Hindlimb muscle (tissue), 1 donor: ENCODE data around the gene EYA4. TPM values are rescaled to one million over a fixed set of nuclear protein-coding genes. Genes with fewer than 3 reads are reported as not detected.
"Not testable (repeated sequence)": the region's sequence is repeated elsewhere in the genome, so short reads cannot be mapped to it uniquely, and the experiment has no call there.

Experiments
- DNase-seq: peaks from one replicate; pipeline ENCODE4 v3.0.0-alpha.2; 2013
- polyA plus RNA-seq: library from polyadenylated mRNA; unstranded; fragments of 120-200 nt; gene quantifications from one replicate; pipeline ENCODE4 v1.2.1, GENCODE V29; 2013; ENCODE audit not compliant: insufficient read length

The EYA4 gene
- polyA plus RNA-seq, 1 donor = 27.1 TPM

DNA sequence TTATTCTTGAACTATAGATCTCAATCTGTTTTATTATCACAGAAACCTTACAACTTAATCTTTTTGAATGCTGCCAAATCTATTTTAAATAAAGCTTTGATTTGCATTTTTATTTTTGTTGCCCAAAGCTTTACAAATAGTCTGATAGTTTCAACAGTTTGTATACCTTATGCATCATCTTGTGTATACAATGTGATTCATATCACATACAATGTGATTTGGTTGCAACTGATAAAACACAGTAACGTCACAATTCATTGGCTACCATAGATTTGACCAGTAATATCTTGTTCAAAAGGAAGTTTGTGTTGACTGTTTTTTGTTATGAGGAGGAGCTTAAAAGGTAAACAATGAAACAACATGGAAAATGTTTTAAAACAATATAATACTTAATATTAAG is 110.9 kb downstream of the EYA4 start:
- DNase-seq = no peak

DNA sequence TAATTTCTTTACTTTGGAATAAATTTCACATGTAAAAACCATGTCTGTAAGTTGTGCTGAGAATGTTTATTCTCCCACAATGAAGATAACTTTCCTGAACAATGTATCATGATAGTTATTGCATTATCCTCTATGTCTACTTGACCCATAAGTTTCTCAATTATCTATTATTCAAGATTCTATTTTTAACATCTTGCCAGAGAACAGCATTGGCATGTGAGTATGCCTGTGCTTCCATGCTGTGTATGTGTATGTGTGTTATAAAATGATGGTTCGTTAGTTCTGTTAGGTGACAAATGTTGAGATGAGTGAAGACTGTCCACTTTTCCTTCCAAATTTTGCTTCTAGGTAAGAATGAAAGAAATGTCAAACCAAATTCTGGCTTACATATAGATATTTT is 111.9 kb downstream of the EYA4 start:
- DNase-seq = no peak

DNA sequence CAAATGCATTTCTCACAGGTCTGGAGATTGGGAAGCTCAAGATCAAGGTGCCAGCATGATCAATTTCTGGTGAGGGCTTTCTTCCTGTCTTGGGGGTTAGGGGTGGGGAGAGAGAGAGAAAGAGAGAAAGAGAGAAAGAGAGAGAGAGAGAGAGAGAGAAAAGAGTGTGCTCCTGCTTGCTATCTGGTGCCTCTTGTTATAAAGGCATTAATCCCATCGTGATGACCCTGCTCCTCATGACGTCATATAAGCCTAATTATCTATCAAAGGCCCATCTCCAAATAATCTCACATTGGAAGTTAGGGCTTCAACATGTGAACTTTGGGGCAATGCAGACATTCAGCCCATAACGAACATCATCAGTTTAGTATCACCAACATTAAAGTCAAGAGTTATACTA is 114.8 kb downstream of the EYA4 start:
- DNase-seq = no peak

DNA sequence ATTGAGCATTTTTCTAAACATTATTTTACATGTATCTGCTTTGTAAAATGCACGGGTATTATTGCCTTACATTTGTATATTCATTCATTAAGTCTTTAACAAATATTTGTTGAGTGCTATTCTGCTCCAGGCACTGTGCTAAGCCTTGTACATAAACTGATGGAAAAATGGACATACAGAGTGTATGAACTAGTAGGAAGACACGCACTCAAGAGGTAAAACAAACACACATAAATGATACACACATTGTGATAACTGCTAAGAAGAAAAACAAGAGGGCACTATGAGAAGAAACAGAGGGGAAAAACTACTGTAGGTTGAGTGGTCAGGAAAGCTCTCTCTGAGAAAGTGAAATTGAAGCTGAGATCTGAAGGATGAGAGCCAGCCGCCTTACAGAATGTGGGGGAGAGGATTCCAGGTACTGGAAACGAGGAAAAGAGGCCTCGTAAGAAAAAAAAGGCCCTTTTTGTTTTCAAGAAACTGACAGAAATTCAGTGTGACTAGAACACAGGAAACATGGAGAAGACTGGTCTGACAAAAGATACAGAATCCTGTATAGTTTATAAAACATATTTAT is 117.5 kb downstream of the EYA4 start:
- DNase-seq = no peak

DNA sequence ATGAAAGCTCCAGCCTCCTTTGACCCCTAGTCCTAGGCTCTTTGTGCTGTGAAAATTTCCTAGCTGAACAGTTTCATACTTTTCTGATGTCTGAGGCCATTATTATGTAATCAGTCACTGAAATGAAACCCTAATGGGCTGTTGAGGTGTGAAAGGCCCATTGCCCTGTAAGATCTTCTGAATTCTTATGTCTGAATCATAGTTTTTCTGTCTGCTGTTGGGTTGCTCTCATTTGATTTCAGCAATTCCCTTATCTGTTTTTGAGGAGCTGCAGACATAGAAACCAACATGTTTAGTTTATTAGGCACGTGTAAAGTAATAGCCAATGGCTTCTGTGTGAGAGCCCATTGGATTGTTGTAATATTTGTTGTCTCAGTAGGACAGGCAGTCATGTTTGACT is 118.1 kb downstream of the EYA4 start:
- no peak for DNase-seq

DNA sequence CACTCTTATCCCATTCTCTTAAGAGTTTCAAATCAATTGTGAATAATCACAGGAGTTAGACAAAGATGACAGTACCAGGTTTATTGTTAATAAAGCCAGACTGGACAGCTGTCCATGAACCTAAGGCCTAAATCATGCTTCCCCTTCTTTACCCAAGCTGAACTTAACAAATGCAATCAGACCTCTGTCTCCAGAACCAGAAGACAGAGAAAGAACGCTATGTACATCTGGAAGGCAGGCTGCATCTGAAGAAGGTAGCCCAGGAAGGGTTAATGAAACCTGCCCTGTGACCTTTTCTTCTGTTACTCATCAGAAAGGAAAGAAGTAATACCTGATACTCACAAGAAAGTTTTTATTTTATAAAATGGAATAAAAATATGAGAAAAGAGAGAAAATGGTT is 118.6 kb downstream of the EYA4 start:
- DNase-seq = no peak

DNA sequence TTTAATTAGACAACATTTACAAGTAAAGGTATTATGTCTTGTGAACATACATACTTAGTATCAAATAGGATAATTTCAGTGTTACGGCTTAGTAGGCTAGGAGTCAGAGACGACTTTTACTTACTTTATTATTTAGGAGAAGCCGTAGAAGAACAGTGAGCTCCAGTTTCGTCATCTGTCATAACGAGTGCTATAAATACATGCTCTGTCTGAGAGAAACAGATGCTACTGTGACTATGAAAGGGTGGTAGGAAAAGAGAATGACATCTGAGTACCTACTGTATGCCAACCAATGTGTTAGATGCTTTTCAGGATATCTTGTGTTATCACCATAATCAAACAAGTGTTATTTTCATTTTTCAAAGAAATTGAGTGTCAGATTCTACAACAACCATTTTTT is 119.0 kb downstream of the EYA4 start:
- no peak for DNase-seq

DNA sequence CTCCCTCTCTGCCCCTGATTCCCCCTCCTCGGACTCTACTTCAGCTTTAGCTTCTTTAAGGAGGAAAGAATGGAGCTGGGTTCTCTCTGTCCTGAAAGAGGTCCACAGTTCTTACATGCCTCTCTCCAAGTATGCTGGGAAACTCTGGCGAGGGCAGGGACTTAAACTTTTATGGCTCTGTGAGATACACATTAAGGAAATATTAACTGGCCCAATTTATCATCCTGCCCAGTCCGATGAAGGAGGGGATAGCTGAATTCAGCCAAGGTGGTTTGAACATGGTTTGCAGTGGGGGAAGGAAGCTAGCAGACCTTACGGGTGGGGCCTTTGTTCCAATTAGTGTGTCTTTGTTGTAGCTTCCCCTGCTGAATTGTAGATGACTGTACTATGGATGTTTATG is 121.7 kb downstream of the EYA4 start:
- DNase-seq = no peak

DNA sequence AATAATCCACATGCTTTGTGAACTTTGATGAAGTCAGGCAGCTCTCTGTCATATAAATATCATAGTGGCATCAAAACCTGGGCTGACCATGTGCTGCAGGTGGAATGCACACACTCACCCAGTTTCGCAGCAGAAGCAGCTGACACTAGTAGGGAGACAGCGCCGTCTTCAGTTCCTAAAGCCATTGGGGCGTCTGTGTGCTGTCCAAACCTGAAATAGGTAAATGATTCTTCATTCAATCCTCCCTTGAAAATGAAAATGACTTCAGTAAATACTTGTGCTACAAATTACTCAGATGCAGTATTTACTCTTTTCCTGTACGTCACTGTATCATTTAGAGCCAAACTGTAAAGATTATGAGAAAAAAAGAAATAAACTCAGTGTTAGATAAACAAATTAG is 127.5 kb downstream of the EYA4 start:
- no peak for DNase-seq

DNA sequence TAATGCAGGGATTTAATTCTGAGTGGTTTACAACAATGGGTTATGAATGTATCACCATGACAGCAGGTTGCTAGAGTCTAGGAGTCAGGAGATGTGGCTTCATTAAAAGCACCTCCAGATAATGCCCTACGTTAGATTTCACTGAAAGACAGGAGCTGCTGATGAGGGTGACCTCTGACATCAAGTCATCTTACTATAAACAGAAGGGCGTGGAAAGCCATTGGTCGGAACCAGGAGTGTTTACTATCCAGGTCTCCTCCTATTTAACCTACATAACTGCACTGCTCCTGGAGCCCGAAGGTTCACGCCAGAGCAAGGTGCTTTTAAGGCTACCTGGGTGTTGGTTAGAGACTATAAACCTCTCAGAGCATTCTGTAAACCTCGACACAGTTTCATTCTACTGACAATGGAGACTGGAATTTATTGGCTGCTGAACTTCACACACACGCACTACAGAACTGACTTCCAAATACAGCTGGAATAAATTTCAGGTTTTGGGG is 128.7 kb downstream of the EYA4 start:
- no peak for DNase-seq

DNA sequence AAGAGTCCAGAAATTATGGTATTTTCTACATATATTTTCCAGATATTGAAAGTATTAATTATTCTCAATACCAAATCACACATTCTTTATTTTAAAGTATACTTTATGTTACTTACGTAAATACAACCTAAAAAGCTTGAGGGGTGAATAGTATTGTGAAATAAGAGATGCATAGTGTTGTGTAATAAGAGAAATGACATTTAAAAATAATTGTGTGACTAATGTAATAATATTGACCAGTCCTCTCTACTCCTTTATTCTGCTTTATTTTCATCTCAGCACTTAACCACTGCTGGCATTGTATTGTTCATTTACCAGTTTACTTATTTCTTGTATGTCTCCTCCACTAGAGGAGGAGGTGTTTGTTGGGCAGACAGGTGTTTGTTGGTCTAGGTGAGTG is 135.6 kb downstream of the EYA4 start:
- no peak for DNase-seq

DNA sequence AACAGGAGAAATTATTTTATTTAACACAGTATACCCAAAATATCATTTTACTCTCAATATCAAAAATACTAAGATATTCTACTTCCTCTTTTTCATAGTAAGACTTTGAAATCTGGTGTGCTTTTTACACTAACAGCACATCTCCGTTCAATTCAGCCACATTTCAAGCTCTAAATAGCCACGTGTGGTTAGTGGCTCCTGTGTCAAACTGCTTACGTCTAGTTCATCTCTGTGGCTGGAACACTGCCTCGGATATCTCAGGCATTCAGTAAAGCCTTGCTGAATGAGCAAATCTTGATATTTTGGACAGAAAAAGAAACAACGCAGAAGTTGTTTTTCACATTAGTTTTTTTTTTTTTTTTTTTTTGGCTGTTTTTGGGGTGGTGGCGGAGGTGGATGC is 136.1 kb downstream of the EYA4 start:
- DNase-seq = no peak

DNA sequence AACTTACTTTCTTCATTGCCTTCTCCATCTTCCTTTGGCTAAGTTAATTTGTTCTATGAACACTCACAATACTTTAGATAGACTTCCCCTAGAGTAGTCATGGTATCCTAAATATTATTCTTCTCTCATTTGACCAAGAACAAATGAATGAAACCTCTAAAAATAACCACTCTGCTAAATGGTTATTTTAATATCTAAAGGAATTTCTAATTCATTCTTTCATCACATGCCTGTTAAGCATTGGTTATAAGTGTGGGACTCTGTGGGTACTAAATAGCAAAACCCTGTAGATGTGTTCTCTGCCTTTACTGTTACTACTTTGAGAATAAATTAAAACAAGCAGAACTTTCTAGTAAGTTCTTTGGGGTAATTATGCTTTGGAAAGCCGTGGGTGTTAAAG is 138.9 kb downstream of the EYA4 start:
- DNase-seq = no peak

DNA sequence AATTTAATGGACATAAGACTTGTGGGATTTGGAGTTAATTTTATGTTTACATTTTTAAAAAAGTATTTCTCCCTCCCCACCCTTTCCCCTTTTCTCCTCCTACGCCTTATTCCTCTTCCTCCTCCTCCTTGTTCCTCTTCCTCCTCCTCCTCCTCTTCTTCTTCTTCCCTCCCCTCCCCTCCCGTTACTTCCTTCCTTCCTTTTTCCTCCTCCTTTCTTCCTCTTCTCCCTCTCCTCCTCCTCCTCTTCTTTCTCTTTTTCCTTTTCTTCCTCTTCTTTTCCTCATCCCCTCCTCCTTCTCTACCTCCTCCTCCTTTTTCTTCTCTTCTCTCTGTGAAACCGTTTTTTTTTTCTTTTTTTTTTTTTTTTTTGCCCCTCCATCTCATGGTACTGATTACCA is 139.6 kb downstream of the EYA4 start:
- no peak for DNase-seq

DNA sequence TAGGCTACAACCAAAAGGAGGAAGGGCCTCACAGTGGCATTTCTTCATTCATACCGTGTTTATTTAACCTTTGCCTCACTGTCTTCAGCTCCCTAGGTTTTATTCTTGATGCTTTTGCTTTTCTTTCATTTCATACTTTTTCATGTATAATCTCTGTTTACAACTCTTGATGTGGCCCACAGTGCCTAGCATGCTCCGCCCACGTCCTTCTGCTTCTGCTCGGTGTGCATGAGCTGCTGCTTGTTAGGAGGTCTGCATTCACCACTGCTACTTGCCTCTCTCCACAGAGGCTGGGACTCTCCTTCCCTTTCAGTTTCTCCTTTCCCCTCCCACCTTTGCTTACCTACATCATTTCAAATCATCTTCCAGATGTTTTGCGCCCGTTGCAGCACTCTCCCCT is 147.6 kb downstream of the EYA4 start:
- no peak for DNase-seq

DNA sequence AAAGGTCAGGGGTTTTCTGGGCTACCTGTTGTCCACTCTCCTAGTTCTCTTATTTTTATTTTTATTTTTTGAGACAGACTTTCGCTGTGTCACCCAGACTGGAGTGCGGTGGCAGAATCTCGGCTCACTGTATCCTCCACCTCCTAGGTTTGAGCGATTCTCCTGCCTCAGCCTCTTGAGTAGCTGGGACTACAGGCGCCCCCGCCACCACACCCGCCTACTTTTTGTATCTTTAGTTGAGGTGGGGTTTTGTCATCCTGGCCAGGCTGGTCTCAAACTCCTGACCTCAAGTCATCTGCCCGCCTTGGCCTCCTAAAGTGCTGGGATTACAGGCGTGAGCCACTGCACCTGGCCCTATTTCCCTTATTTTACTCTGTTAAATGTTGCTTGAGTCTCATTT is 149.0 kb downstream of the EYA4 start:
- DNase-seq = no peak

DNA sequence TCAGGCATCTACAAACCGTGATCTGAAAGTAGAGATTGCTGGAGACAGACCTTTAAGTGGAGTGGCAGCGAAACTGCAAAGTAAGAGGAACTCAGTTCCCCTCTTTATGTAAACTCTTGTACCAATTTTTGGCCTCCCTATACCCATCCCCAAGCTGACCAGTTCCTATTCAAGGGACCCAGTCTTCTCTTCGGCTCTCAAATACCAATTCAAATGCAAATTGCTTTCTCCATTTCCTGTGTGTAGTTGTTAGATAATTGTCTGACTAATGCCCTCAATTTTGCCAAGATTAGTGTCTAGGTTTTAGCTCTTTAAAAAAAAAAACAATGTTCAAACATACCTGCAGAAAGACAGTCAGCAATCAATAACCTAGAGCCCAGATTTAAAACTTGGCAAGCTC is 150.9 kb downstream of the EYA4 start:
- DNase-seq = no peak

DNA sequence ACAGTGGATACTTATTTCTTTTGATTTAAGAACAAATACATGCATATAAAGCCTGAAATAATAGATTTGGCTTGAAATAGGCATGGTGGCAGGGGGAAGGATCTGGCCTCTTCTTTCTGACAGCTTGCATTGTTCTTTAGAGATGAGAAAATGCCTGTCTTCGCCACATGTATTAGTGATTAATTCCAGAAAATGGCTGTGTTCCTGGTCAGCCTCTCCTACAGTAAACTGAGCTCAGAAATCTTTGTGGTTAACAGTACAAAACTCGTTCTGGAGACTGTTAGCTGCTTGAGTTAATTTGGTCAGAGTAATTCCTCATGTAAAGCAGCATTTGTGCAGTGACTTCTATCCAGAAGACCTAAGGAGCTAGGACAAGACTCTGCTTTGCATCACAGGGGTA is 151.5 kb downstream of the EYA4 start:
- DNase-seq = no peak

DNA sequence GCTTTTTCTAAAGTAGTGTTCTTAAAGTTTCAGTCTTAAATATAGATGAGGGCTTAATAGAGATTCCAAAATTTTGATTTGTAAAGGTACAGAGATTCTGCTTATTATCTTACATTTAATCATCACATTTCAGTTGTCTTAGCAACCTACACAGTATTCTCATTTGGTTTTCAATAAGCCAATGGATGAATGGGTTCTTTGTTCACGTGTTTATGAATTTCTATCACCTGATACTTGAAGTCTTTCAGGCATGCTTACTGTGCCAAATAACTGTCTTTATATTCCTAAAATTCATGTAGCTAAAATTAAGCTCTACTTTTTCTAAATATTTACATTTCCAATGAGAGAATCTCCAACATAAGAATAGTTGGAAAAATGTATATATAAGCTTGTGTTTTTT is 152.7 kb downstream of the EYA4 start:
- DNase-seq = no peak

DNA sequence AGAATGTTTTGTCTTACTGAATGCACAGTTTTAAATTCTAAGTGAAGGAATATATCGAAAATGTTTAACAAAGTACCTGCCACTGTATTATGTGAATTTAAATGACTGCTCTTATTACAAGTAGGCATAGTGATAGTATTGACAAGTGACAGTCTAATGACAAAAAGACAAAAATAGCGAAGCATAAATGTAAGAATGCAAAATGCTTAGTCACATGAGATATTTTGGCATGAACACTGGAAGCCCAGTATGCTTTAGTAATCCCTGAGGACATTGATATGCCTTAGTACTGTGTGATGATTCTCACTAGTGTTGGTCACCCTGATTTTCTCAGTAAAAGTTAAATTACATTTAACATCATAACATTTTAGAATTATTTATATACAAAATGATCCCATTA is 153.5 kb downstream of the EYA4 start:
- no peak for DNase-seq

DNA sequence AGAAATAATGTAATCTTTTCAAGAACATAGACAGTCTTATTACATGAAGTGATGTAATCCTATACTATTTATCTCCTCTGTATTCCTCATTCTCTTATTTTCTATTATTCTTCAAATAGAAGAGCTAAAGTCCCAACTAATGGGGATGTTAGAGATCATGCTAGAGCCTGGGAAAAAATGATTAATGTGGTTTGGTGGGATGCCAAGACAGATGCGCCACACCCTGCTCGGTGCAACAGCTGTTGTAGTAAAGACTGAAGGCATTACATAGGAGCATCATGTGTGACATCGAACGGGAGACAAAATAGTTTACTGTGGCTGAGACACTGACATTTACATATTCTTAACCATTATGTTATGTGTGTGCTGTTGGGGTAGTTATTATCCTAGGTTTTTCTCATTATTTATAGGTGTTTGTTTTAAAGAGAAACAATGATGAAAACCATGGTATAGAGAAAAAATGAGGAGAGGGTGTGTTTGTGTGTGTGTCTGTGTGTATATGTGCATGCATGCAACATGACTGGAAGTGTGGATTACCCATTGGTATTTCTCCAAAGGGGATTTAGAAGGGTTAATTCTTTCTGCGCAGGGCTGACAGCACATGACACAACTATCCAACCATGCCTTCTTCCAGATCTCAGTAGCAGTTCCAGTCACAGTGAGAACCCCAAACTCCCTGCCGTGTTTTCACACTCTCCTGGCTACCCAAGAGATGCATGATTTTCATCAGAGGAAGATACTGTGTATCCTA is 155.3 kb downstream of the EYA4 start:
- DNase-seq = peak; percentile 34

DNA sequence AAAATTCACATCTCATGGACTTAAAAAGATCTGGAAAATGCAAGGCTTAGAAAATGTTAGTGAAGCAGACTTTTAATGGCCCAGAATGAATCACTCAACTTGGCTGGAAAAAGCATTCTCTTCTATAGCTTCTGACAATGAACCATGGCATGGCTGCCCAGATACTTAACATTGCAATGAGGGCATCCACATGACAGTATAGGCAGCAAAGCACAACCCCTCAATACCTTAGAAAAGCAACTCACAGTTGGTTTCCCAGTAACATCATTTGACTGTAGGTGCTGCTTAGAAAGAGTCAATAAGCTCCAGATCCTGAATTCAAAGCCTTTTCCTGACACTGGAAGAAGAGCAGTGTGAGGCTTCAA is 155.8 kb downstream of the EYA4 start:
- no peak for DNase-seq

DNA sequence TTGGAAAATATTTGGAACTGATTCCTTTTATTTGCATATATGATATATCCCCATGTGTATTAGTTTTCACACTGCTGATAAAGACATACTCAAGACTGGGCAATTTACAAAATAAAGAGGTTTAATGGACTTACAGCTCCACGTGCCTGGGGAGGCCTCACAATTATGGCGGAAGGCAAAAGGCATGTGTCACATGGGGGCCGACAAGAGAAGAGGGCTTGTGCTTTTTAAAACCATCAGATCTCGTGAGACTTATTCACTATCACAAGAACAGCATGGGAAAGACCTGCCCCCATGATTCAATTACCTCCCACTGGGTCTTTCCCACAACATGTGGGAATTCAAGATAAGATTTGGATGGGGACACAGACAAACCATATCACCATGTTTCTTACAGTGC is 156.4 kb downstream of the EYA4 start:
- DNase-seq = not testable (repeated sequence)

DNA sequence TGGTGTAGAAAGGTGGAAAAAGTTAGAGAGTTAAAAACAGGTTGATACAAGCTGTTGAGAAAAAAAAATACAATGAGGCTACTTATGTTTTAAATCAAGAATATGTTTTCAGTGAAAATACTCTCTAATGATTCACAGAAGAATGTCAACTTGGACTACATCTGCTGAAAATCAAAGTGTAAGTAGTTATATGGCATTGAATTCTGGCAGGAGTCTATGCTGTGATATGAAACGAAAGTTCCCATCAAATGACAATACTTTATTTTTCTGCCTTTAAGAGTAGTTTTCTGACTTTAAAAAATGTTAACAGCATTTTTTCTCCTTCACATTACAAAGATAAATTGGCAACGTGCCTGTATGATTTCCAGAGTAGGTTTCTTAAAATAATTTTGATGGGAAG is 158.3 kb downstream of the EYA4 start:
- DNase-seq = no peak

DNA sequence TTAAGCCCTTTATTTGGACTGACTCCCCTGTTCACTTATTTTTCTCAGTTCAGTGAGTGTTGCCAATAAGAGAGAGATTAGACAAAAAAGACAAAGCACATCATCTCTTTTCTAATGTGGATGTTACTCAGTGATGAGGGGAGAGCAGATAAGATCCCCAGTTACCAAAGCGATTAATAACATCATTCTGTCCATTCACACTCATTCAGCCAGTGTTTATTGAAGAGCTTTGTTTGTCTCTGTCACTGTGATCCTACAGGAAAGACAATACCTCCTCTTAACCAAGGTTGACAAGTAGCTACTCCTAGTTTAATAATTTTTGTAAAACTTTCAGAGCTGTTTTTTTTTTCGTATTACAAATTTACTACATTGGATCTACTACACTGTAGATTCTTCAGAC is 163.0 kb downstream of the EYA4 start:
- no peak for DNase-seq
